Keratinocyte (primary cell): ENCODE results near the gene CDCP1. TPM values are rescaled to one million over a fixed set of nuclear protein-coding genes. Genes with fewer than 3 reads are reported as not detected.

Source experiments
- DNase-seq: peaks from one replicate; pipeline ENCODE4 v3.0.0-alpha.2; 2011; ENCODE audit warnings: low read depth, missing footprints, low spot score
- FAIRE-seq: peaks from 2 replicates; lab custom pipeline; 2011; peaks lifted over from hg19 to GRCh38; lab: Jason Lieb, UNC
- H2AFZ ChIP-seq: 2 replicates; pipeline ENCODE4 v1.6.0; 2012; ENCODE audit warnings: low read length, control low read depth, inconsistent platforms; ENCODE audit not compliant: control insufficient read depth
- H3K27ac ChIP-seq: 2 replicates; pipeline ENCODE4 v1.5.1; 2011; ENCODE audit warnings: low read length; ENCODE audit not compliant: control insufficient read depth, insufficient read depth
- H3K27me3 ChIP-seq: 3 replicates; pipeline ENCODE4 v1.6.0; 2011; ENCODE audit warnings: low read length; ENCODE audit not compliant: control insufficient read depth, insufficient read depth; ENCODE audit errors: extremely low read depth
- H3K36me3 ChIP-seq, 2 experiments: 2 replicates in 1 of 2; 3 replicates in 1 of 2; pipeline ENCODE4 v1.5.1; 2011; ENCODE audit warnings: low read length in 2 of 2, mild to moderate bottlenecking in 1 of 2; ENCODE audit not compliant: control insufficient read depth in 2 of 2, insufficient read depth in 2 of 2; ENCODE audit errors: extremely low read depth in 1 of 2
- H3K4me1 ChIP-seq: 3 replicates; pipeline ENCODE4 v1.5.1; 2011; ENCODE audit warnings: low read length; ENCODE audit not compliant: control insufficient read depth, insufficient read depth; ENCODE audit errors: extremely low read depth
- H3K4me2 ChIP-seq: 3 replicates; pipeline ENCODE4 v1.6.0; 2011; ENCODE audit warnings: low read depth, low read length; ENCODE audit not compliant: control insufficient read depth, insufficient read depth; ENCODE audit errors: extremely low read depth
- H3K4me3 ChIP-seq, 3 experiments: fragments of 200-600 bp in 1 of 3; sonication (generic) in 1 of 3; 2 replicates in 2 of 3; 3 replicates in 1 of 3; pipeline ENCODE4 v1.5.1; 2011 to 2016; ENCODE audit warnings: low read length in 3 of 3, mild to moderate bottlenecking in 3 of 3, control low read depth in 2 of 3, inconsistent platforms in 1 of 3, low read depth in 1 of 3, mixed read lengths in 1 of 3, mixed run types in 1 of 3, moderate library complexity in 1 of 3; ENCODE audit not compliant: control insufficient read depth in 2 of 3, insufficient read depth in 2 of 3; ENCODE audit errors: extremely low read depth in 1 of 3
- H3K79me2 ChIP-seq: 2 replicates; pipeline ENCODE4 v1.6.0; 2012; ENCODE audit warnings: low read length; ENCODE audit not compliant: control insufficient read depth, insufficient read depth
- H3K9ac ChIP-seq: 3 replicates; pipeline ENCODE4 v1.6.0; 2011; ENCODE audit warnings: low read length; ENCODE audit not compliant: control insufficient read depth, insufficient read depth; ENCODE audit errors: extremely low read depth
- H3K9me1 ChIP-seq: 3 replicates; pipeline ENCODE4 v1.6.0; 2011; ENCODE audit warnings: low read length; ENCODE audit not compliant: control insufficient read depth, insufficient read depth; ENCODE audit errors: extremely low read depth
- H3K9me3 ChIP-seq: 2 replicates; pipeline ENCODE4 v1.5.1; 2012; ENCODE audit warnings: low read depth, low read length; ENCODE audit not compliant: control insufficient read depth
- H4K20me1 ChIP-seq: 3 replicates; pipeline ENCODE4 v1.6.0; 2011; ENCODE audit warnings: low read length; ENCODE audit not compliant: control insufficient read depth, insufficient read depth; ENCODE audit errors: extremely low read depth
- CTCF ChIP-seq, 3 experiments: IDR thresholded peaks in 1 of 3; conservative IDR thresholded peaks in 1 of 3; optimal IDR thresholded peaks in 1 of 3; 2 replicates in 2 of 3; 3 replicates in 1 of 3; pipeline versions ENCODE3 to v1.5.1; 2011; ENCODE audit warnings: low read length in 3 of 3, mild to moderate bottlenecking in 3 of 3, moderate library complexity in 2 of 3, control low read depth in 1 of 3, inconsistent platforms in 1 of 3; ENCODE audit not compliant: insufficient read depth in 2 of 3; ENCODE audit errors: extremely low read depth in 1 of 3
- EZH2 ChIP-seq: IDR thresholded peaks from one replicate; pipeline ENCODE4 v1.6.1; 2012; ENCODE audit warnings: inconsistent platforms, mild to moderate bottlenecking, low read length, moderate library complexity
- dilution Hi-C: fragments of 300-500 bp; cut with MboI; formaldehyde crosslinking; loops from one replicate; pipeline ENCODE4 v1.7.0; 2020; ENCODE audit warnings: low sequenced_read_pairs; ENCODE audit not compliant: extremely low pct_ligation_motif_present
- polyA plus RNA-seq, 5 experiments: library from polyadenylated mRNA; depleted of rRNA in 3 of 5; stranded (reverse) in 3 of 5; stranded (forward) in 1 of 5; unstranded in 1 of 5; fragments of >200 nt; gene quantifications; 1 replicate in 1 of 5; 2 replicates in 3 of 5; 3 replicates in 1 of 5; pipeline versions ENCODE4 v1.2.1 to v1.2.3, GENCODE V29; 2011 to 2012; ENCODE audit warnings: missing spikeins in 2 of 5, low read depth in 1 of 5, low replicate concordance in 1 of 5

CDCP1 gene
- polyA plus RNA-seq, 1 donor (not counting 4 experiments of a cell fraction or from before 2014, with no cell fraction given): 85.8 TPM

GRCh38 chr3:45106874-45107273 lies 39.3 kb downstream of the CDCP1 start:
- Histone ChIP-seq H3K4me3 (no peak overlapping the region), H3K36me3 (peaks cover 40 to 67% of the 10 kb centered on the region in 2 experiments), H3K4me2 (no peak overlapping the region), H3K79me2 (peaks cover 55% of the 10 kb centered on the region), H2AFZ (no peak overlapping the region), H3K9me3 (no peaks in the 10 kb centered on the region), H3K4me1 (peaks cover 20% of the 10 kb centered on the region), H3K27ac (peak overlapping the region; percentile 52), H3K9ac (no peak overlapping the region), H3K9me1 (peaks cover 2% of the 10 kb centered on the region), H3K27me3 (no peaks in the 10 kb centered on the region), H4K20me1 (peaks cover 7% of the 10 kb centered on the region)
- no peak for DNase-seq
- FAIRE-seq: no peak
- dilution Hi-C loops: no loop called here
- TF ChIP-seq EZH2: no peak
- TF ChIP-seq CTCF (optimal IDR thresholded peaks at IDR 0.05 in 1 of 3, IDR thresholded peaks at IDR 0.05 in 1 of 3, conservative IDR thresholded peaks at IDR 0.05 in 1 of 3; ENCODE audit: extremely low read depth in 1 of 3, insufficient read depth in 2 of 3, low read length in 3 of 3): no peak

- Histone ChIP-seq H4K20me1 (peaks cover 7% of the 10 kb centered on the region), H2AFZ (no peak overlapping the region), H3K79me2 (peaks cover 51% of the 10 kb centered on the region), H3K4me2 (peak overlapping the region; percentile 42), H3K27ac (peak overlapping the region; percentile 52), H3K36me3 (peaks cover 41 to 66% of the 10 kb centered on the region in 2 experiments), H3K9me1 (peaks cover 2% of the 10 kb centered on the region), H3K27me3 (no peaks in the 10 kb centered on the region), H3K9me3 (no peaks in the 10 kb centered on the region), H3K9ac (no peak overlapping the region), H3K4me3 (no peak overlapping the region), H3K4me1 (peaks cover 20% of the 10 kb centered on the region)
- TF ChIP-seq EZH2 (no peak), CTCF (optimal IDR thresholded peaks at IDR 0.05 in 1 of 3, IDR thresholded peaks at IDR 0.05 in 1 of 3, conservative IDR thresholded peaks at IDR 0.05 in 1 of 3; ENCODE audit: extremely low read depth in 1 of 3, insufficient read depth in 2 of 3, low read length in 3 of 3) (no peak)
- dilution Hi-C loops: no loop called here
- FAIRE-seq (peak; percentile 92), DNase-seq (peak; percentile 66)
Measured at GRCh38 chr3:45105855-45106671, 40.1 kb downstream of the CDCP1 start.
